Vagina (tissue), 2 donors: Measurements from ENCODE around the gene CDH4. TPM values are rescaled to one million over a fixed set of nuclear protein-coding genes. Genes with fewer than 3 reads are reported as not detected.

Source experiments
- DNase-seq, 2 donors: peaks; one replicate each; pipeline ENCODE4 v3.0.0-alpha.2; 2017; ENCODE audit errors: extremely low spot score in 2 of 2
- H3K27ac ChIP-seq: fragments of 200-600 bp; sonication (generic); one replicate; pipeline ENCODE4 v1.5.1; 2019
- H3K27me3 ChIP-seq: fragments of 200-600 bp; sonication (generic); one replicate; pipeline ENCODE4 v1.5.1; 2019
- H3K36me3 ChIP-seq, 2 donors: fragments of 200-600 bp; sonication (generic); one replicate each; pipeline ENCODE4 v1.5.1; 2017 to 2019
- H3K4me1 ChIP-seq: fragments of 200-600 bp; sonication (generic); one replicate; pipeline ENCODE4 v1.5.1; 2019
- H3K4me3 ChIP-seq, 2 donors: fragments of 200-600 bp; sonication (generic); 1 replicate in 1 of 2; 2 replicates in 1 of 2; pipeline ENCODE4 v1.5.1; 2016 to 2019
- H3K9me3 ChIP-seq: fragments of 200-600 bp; sonication (generic); one replicate; pipeline ENCODE4 v1.5.1; 2019
- POLR2A ChIP-seq, 2 donors: fragments of 450-650 bp; IDR thresholded peaks; one replicate each; pipeline ENCODE4 v1.6.1; 2017; ENCODE audit warnings: antibody characterized with exemption in 2 of 2, mild to moderate bottlenecking in 2 of 2, moderate library complexity in 2 of 2
- POLR2AphosphoS5 ChIP-seq, 2 donors: sonication (generic); formaldehyde crosslinking; IDR thresholded peaks; one replicate each; pipeline ENCODE4 v1.9.0; 2017; ENCODE audit warnings: antibody characterized with exemption in 2 of 2, mild to moderate bottlenecking in 2 of 2, low read depth in 1 of 2; ENCODE audit not compliant: insufficient read depth in 1 of 2
- intact Hi-C: fragments of 100-400 bp; cut with DNase I; formaldehyde crosslinking; loops from one replicate; pipeline ENCODE4 v1.15.1; 2023
- total RNA-seq: library from RNA; depleted of rRNA; stranded (reverse); fragments of >200 nt; gene quantifications from one replicate; pipeline ENCODE4 v1.2.3, GENCODE V29; 2016
- TF ChIP-seq, protein P1 (sequence below), 3 experiments: fragments of 450-650 bp in 2 of 3; fragments of 200-600 bp in 1 of 3; sonication (generic) in 1 of 3; IDR thresholded peaks; one replicate each; pipeline ENCODE4 v1.5.1; 2017 to 2019; ENCODE audit warnings: antibody characterized with exemption in 3 of 3, mild to moderate bottlenecking in 2 of 3, moderate library complexity in 2 of 3

CDH4 gene
- total RNA-seq, 1 donor from 2014 or later: 0.25 TPM

DNA sequence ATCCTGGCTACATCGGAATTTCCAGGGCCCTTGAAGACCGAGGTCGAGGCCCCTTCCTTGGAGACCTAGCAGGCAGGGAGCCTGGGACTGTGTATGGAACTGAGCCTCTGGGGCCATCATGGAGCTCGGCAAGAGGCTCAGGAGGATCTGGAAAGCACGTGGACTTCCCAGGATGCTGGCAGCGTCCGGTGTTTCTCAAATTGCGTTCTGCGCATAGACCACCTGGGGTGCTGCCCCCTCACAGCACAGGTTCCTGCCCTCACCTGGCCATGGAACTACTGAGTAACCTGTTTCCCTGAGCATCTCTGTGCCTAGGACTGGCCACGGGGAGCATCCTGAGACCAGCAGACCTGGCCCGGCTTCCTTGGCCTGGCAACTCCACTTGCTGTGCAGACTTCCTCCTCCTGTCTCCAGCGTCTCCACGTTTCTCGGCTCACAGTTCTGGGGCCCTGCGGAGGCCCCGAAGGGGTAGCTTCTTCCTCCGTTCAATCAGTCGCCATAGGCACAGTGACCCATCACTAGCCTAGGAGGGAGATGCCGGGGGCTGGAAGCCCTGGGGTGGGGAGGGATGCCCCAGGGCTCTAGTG, 144.3 kb downstream of the CDH4 start:
- TF ChIP-seq POLR2AphosphoS5 (IDR thresholded peaks at IDR 0.05; ENCODE audit: insufficient read depth in 1 of 2, low read depth in 1 of 2): no peak
- TF ChIP-seq POLR2A (IDR thresholded peaks at IDR 0.05): no peak
- TF ChIP-seq, protein P1, sequence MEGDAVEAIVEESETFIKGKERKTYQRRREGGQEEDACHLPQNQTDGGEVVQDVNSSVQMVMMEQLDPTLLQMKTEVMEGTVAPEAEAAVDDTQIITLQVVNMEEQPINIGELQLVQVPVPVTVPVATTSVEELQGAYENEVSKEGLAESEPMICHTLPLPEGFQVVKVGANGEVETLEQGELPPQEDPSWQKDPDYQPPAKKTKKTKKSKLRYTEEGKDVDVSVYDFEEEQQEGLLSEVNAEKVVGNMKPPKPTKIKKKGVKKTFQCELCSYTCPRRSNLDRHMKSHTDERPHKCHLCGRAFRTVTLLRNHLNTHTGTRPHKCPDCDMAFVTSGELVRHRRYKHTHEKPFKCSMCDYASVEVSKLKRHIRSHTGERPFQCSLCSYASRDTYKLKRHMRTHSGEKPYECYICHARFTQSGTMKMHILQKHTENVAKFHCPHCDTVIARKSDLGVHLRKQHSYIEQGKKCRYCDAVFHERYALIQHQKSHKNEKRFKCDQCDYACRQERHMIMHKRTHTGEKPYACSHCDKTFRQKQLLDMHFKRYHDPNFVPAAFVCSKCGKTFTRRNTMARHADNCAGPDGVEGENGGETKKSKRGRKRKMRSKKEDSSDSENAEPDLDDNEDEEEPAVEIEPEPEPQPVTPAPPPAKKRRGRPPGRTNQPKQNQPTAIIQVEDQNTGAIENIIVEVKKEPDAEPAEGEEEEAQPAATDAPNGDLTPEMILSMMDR (IDR thresholded peaks at IDR 0.05): no peak
- Histone ChIP-seq H3K27me3 (no peaks in the 10 kb centered on the region), H3K4me3 (no peak overlapping the region), H3K9me3 (no peaks in the 10 kb centered on the region), H3K36me3 (no peaks in the 10 kb centered on the region), H3K27ac (no peak overlapping the region), H3K4me1 (no peaks in the 10 kb centered on the region)
- no peak for DNase-seq
- intact Hi-C loops: no loop called here

DNA sequence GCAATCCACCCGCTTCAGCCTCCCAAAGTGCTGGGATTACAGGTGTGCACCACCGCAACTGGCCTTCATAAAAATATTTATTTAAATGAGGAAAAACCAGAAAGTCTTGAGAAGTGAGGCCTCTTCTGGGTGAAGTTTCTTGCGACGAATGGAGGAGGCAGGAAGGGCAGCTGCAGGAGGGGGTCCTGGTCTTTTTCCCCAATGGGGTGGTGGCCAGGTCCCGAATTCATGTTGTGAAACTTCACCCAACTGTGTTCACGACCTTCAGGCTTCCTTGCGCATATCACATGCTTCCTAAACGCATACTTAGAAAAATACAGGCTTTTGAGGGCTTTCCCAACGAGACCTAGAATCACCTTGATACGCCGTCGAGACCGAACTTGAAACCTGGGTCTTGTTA, 145.1 kb downstream of the CDH4 start:
- H3K27me3 ChIP-seq: no peaks in the 10 kb centered on the region
- no peaks in the 10 kb centered on the region for H3K4me1 ChIP-seq
- H3K9me3 ChIP-seq: no peaks in the 10 kb centered on the region
- no peak overlapping the region for H3K27ac ChIP-seq
- no peak for TF ChIP-seq POLR2AphosphoS5 (IDR thresholded peaks at IDR 0.05; ENCODE audit: insufficient read depth in 1 of 2, low read depth in 1 of 2)
- TF ChIP-seq, protein P1 (IDR thresholded peaks at IDR 0.05): no peak
- TF ChIP-seq POLR2A (IDR thresholded peaks at IDR 0.05): no peak
- H3K4me3 ChIP-seq: no peak overlapping the region
- intact Hi-C loops: no loop called here
- H3K36me3 ChIP-seq: no peaks in the 10 kb centered on the region
- DNase-seq: no peak

GRCh38 chr20:61397790-61398189, 145.7 kb downstream of the CDH4 start:
- H3K27ac ChIP-seq: no peak overlapping the region
- intact Hi-C loops: no loop called here

GRCh38 chr20:61399433-61399832, 147.4 kb downstream of the CDH4 start:
- H3K4me3 ChIP-seq: no peak overlapping the region
- H3K27ac ChIP-seq: no peak overlapping the region
- DNase-seq: no peak
- intact Hi-C loops: no loop called here
- H3K4me1 ChIP-seq: no peaks in the 10 kb centered on the region
- no peaks in the 10 kb centered on the region for H3K27me3 ChIP-seq
- H3K9me3 ChIP-seq: no peaks in the 10 kb centered on the region
- H3K36me3 ChIP-seq: no peaks in the 10 kb centered on the region
- no peak for TF ChIP-seq POLR2AphosphoS5 (IDR thresholded peaks at IDR 0.05; ENCODE audit: insufficient read depth in 1 of 2, low read depth in 1 of 2)
- no peak for TF ChIP-seq POLR2A (IDR thresholded peaks at IDR 0.05)
- TF ChIP-seq, protein P1 (IDR thresholded peaks at IDR 0.05): no peak

More at GRCh38 chr20:61397790-61398189, 145.7 kb downstream of the CDH4 start:
- H3K4me1 ChIP-seq: no peaks in the 10 kb centered on the region
- TF ChIP-seq, protein P1 (IDR thresholded peaks at IDR 0.05): no peak
- no peak for DNase-seq
- H3K4me3 ChIP-seq: no peak overlapping the region
- no peaks in the 10 kb centered on the region for H3K36me3 ChIP-seq
- no peaks in the 10 kb centered on the region for H3K27me3 ChIP-seq
- H3K9me3 ChIP-seq: no peaks in the 10 kb centered on the region

GRCh38 chr20:61400499-61400898, 148.4 kb downstream of the CDH4 start:
- Histone ChIP-seq H3K27ac (no peak overlapping the region), H3K9me3 (no peaks in the 10 kb centered on the region), H3K4me3 (no peak overlapping the region), H3K4me1 (no peaks in the 10 kb centered on the region), H3K36me3 (no peaks in the 10 kb centered on the region), H3K27me3 (no peaks in the 10 kb centered on the region)
- intact Hi-C loops: no loop called here
- DNase-seq: no peak
- TF ChIP-seq POLR2AphosphoS5 (IDR thresholded peaks at IDR 0.05; ENCODE audit: insufficient read depth in 1 of 2, low read depth in 1 of 2): no peak
- TF ChIP-seq, protein P1 (IDR thresholded peaks at IDR 0.05): no peak
- TF ChIP-seq POLR2A (IDR thresholded peaks at IDR 0.05): no peak
